PC-3 (cell line): Measurements from ENCODE around the gene CABCOCO1. TPM values are rescaled to one million over a fixed set of nuclear protein-coding genes. Genes with fewer than 3 reads are reported as not detected.
"Not testable (repeated sequence)": the region's sequence is repeated elsewhere in the genome, so short reads cannot be mapped to it uniquely, and the experiment has no call there.

Experiments
- ATAC-seq: fragments of 200-7000 bp; cut with Tn5 transposase; 2 replicates; pipeline ENCODE4 v1.9.1; 2020; ENCODE audit warnings: mild to moderate bottlenecking, moderate library complexity
- BruUV-seq: library from RNA; stranded (reverse); fragments of 400-500 nt; replicated peaks from 2 replicates; lab custom pipeline; 2021; lab: Mats Ljungman, UMichigan
- CTCF ChIA-PET: fragments of 300-600 bp; sonication (Branson Sonifier 250); formaldehyde crosslinking; loops from one replicate; lab custom pipeline; 2022; ENCODE audit warnings: antibody characterized with exemption; lab: Charles Lee
- POLR2A ChIA-PET: fragments of 300-600 bp; sonication (Branson Sonifier 250); formaldehyde crosslinking; loops from one replicate; lab custom pipeline; 2022; ENCODE audit warnings: antibody characterized with exemption; ENCODE audit not compliant: unreplicated experiment; lab: Charles Lee
- DNase-seq: peaks from one replicate; pipeline ENCODE4 v3.0.0-alpha.2; 2015
- H2AFZ ChIP-seq: fragments of 300-600 bp; sonication (generic); 2 replicates; pipeline ENCODE4 v1.6.0; 2016; ENCODE audit warnings: antibody characterized with exemption, low read length
- H3F3A ChIP-seq: fragments of 300-600 bp; sonication (generic); one replicate; pipeline ENCODE4 v1.6.0; 2017; ENCODE audit warnings: antibody characterized with exemption, low read length, control low read depth, mild to moderate bottlenecking; ENCODE audit not compliant: unreplicated experiment
- H3K27ac ChIP-seq: fragments of 300-600 bp; sonication (generic); 2 replicates; pipeline ENCODE4 v1.5.1; 2016; ENCODE audit warnings: mild to moderate bottlenecking, low read length
- H3K27me3 ChIP-seq: fragments of 300-600 bp; sonication (generic); 2 replicates; pipeline ENCODE4 v1.6.1; 2016; ENCODE audit warnings: low read length, mixed read lengths
- H3K36me3 ChIP-seq: fragments of 300-600 bp; sonication (generic); 2 replicates; pipeline ENCODE4 v1.6.1; 2016; ENCODE audit warnings: low read depth, mixed run types, low read length, mixed read lengths
- H3K4me1 ChIP-seq: fragments of 300-600 bp; sonication (generic); 2 replicates; pipeline ENCODE4 v1.5.1; 2016; ENCODE audit warnings: low read length; ENCODE audit not compliant: insufficient read depth
- H3K4me2 ChIP-seq: fragments of 300-600 bp; sonication (generic); 2 replicates; pipeline ENCODE4 v1.6.0; 2016; ENCODE audit warnings: low read length
- H3K4me3 ChIP-seq: fragments of 300-600 bp; sonication (generic); 2 replicates; pipeline ENCODE4 v1.5.1; 2016; ENCODE audit warnings: mild to moderate bottlenecking, low read length, mixed read lengths
- H3K79me2 ChIP-seq: fragments of 300-600 bp; sonication (generic); 2 replicates; pipeline ENCODE4 v1.6.1; 2017; ENCODE audit warnings: low read length, mixed read lengths
- H3K9ac ChIP-seq: fragments of 300-600 bp; sonication (generic); 2 replicates; pipeline ENCODE4 v1.6.0; 2016; ENCODE audit warnings: mild to moderate bottlenecking, low read length
- H3K9me2 ChIP-seq: fragments of 300-600 bp; sonication (generic); replicated peaks from 2 replicates; pipeline ENCODE4 v1.6.1; 2016; ENCODE audit warnings: mixed run types, low read length, mixed read lengths
- H3K9me3 ChIP-seq: fragments of 300-600 bp; sonication (generic); 2 replicates; pipeline ENCODE4 v1.6.1; 2016; ENCODE audit warnings: low read length, mixed read lengths
- H4K20me1 ChIP-seq: fragments of 300-600 bp; sonication (generic); 2 replicates; pipeline ENCODE4 v1.6.1; 2016; ENCODE audit warnings: low read length, mixed read lengths
- EZH2 ChIP-seq: fragments of 300-600 bp; sonication (generic); IDR thresholded peaks from one replicate; pipeline ENCODE4 v1.6.1; 2017; ENCODE audit warnings: antibody characterized with exemption, mild to moderate bottlenecking, low read length; ENCODE audit not compliant: unreplicated experiment
- EZH2phosphoT487 ChIP-seq: fragments of 300-600 bp; sonication (generic); IDR thresholded peaks from 2 replicates; pipeline ENCODE4 v1.6.1; 2018; ENCODE audit warnings: mild to moderate bottlenecking, antibody characterized with exemption, low read length, borderline replicate concordance
- intact Hi-C: fragments of 100-400 bp; cut with micrococcal nuclease; formaldehyde crosslinking; loops from 2 replicates; pipeline ENCODE4 v1.9.0; 2023
- total RNA-seq: library from RNA; depleted of rRNA; stranded (reverse); fragments of >200 nt; gene quantifications from 2 replicates; pipeline ENCODE4 v1.2.3, GENCODE V29; 2014
- TF ChIP-seq, protein P1 (sequence below): fragments of 300-600 bp; sonication (generic); conservative IDR thresholded peaks from 2 replicates; pipeline ENCODE4 v1.5.1; 2017; ENCODE audit warnings: antibody characterized with exemption, low read depth, mild to moderate bottlenecking, low read length

Gene CABCOCO1
- total RNA-seq, 1 experiment from 2014 or later, result not detected

DNA sequence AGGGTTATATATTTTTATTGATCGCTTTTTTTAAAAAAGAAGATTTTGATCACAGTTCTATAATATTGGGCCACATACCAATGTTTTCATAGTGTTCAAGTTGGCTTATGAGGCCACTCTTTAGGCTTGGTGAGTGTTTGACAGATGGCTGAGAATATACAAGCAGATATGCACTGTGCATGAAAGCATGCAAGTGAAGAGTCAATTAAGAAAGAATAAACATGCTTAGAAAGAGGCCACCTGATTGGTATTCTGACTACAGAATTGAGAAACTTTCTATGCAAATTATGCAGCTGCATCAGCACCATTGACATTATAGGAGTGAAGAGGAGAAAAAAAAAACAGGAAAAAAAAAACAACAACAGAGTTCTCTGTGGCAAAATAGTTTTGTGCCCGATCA, 39.9 kb downstream of the CABCOCO1 start:
- ATAC-seq (no peak), DNase-seq (no peak)
- no TSS peak for BruUV-seq
- no peak overlapping the region for H3K27ac ChIP-seq
- no peaks in the 10 kb centered on the region for H3K79me2 ChIP-seq
- CTCF ChIA-PET, result interaction anchor here (0.7 kb wide), 1 partner anchor 15 kb away, joined by 4 read pairs; no protein-coding TSS in a partner anchor
- H3K9me3 ChIP-seq, result no peaks in the 10 kb centered on the region
- no peak overlapping the region for H2AFZ ChIP-seq
- POLR2A ChIA-PET, result no interaction called here
- TF ChIP-seq EZH2phosphoT487 (no peak), EZH2 (no peak)
- TF ChIP-seq, protein P1, sequence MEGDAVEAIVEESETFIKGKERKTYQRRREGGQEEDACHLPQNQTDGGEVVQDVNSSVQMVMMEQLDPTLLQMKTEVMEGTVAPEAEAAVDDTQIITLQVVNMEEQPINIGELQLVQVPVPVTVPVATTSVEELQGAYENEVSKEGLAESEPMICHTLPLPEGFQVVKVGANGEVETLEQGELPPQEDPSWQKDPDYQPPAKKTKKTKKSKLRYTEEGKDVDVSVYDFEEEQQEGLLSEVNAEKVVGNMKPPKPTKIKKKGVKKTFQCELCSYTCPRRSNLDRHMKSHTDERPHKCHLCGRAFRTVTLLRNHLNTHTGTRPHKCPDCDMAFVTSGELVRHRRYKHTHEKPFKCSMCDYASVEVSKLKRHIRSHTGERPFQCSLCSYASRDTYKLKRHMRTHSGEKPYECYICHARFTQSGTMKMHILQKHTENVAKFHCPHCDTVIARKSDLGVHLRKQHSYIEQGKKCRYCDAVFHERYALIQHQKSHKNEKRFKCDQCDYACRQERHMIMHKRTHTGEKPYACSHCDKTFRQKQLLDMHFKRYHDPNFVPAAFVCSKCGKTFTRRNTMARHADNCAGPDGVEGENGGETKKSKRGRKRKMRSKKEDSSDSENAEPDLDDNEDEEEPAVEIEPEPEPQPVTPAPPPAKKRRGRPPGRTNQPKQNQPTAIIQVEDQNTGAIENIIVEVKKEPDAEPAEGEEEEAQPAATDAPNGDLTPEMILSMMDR, result no peak
- H3F3A ChIP-seq, result no peaks in the 10 kb centered on the region
- H3K4me3 ChIP-seq, result no peak overlapping the region
- H4K20me1 ChIP-seq, result no peaks in the 10 kb centered on the region
- no peaks in the 10 kb centered on the region for H3K27me3 ChIP-seq
- H3K9ac ChIP-seq, result no peak overlapping the region
- no peaks in the 10 kb centered on the region for H3K36me3 ChIP-seq
- H3K4me2 ChIP-seq, result no peak overlapping the region
- intact Hi-C loops, result loop anchor here (2.0 kb wide), 1 partner anchor 16 kb away; no protein-coding TSS in a partner anchor
- H3K4me1 ChIP-seq, result no peaks in the 10 kb centered on the region
- no peaks in the 10 kb centered on the region for H3K9me2 ChIP-seq

DNA sequence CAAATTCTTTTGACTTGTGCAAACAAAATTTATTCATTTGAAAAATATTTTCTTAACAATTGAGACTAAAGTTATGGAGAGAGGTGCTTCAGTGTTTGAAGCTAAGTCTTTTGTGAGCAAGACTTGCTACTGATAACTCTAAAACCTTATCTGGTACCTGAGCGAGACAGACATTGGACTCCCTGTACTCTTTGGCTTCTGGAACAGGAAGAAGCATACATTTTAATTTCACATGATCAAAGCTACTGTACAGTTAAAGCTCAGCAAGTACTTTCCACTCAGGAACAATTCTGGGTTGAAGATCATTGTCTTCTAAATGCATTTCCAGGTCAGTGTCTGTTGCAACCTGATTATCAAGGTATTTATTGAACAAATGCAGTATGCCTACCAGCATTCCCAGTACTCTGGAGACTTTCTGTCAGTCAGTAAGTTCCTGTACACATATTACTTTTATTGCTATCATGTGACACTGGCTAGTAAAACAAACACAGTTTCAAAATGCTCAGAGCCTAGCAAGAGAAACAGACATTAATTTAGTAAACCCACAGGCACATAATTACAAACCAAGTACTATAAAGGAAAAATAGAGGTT, 42.4 kb downstream of the CABCOCO1 start:
- H3F3A ChIP-seq, result no peaks in the 10 kb centered on the region
- H3K4me2 ChIP-seq, result no peak overlapping the region
- no peaks in the 10 kb centered on the region for H3K36me3 ChIP-seq
- TF ChIP-seq, protein P1, result no peak
- TF ChIP-seq EZH2, result no peak
- TF ChIP-seq EZH2phosphoT487, result no peak
- H3K9me2 ChIP-seq, result no peaks in the 10 kb centered on the region
- no peak overlapping the region for H3K27ac ChIP-seq
- 0 out of 2 replicates have a peak, but pooled peaks cover 6% of the 10 kb centered on the region for H3K27me3 ChIP-seq
- no peaks in the 10 kb centered on the region for H3K9me3 ChIP-seq
- intact Hi-C loops, result no loop called here
- no TSS peak for BruUV-seq
- H3K4me3 ChIP-seq, result no peak overlapping the region
- no peak overlapping the region for H3K9ac ChIP-seq
- H3K79me2 ChIP-seq, result no peaks in the 10 kb centered on the region
- ATAC-seq (peak; percentile 51), DNase-seq (no peak)
- ChIA-PET CTCF (no interaction called here), POLR2A (no interaction called here)
- H2AFZ ChIP-seq, result no peak overlapping the region
- H4K20me1 ChIP-seq, result no peaks in the 10 kb centered on the region
- H3K4me1 ChIP-seq, result no peaks in the 10 kb centered on the region

DNA sequence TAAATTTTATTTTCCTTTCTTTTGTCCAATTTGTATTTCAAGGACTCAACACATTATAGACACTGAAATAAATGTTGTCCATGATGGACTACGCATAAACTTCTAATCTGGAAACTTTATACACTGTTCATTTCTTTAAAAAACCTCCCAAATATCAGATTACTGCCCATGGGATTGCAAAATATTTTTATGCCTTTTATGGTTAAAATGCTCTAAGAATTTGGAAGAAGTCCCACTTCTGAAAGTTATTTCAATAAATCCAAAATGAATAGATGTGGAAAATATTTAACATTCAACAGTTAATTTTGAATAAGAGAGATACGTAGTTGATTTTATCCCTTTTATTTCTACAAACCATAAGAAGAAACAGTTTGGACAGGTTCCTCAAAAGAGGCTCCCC, 46.1 kb downstream of the CABCOCO1 start:
- TF ChIP-seq EZH2phosphoT487 (no peak), EZH2 (no peak)
- TF ChIP-seq, protein P1, result no peak
- no peak for DNase-seq
- ChIA-PET POLR2A (no interaction called here), CTCF (no interaction called here)
- H3K36me3 ChIP-seq, result no peaks in the 10 kb centered on the region
- ATAC-seq, result no peak
- no peaks in the 10 kb centered on the region for H4K20me1 ChIP-seq
- no peak overlapping the region for H3K4me2 ChIP-seq
- H3K9me3 ChIP-seq, result no peaks in the 10 kb centered on the region
- no peak overlapping the region for H3K9ac ChIP-seq
- H3K9me2 ChIP-seq, result no peaks in the 10 kb centered on the region
- no peaks in the 10 kb centered on the region for H3F3A ChIP-seq
- no peaks in the 10 kb centered on the region for H3K79me2 ChIP-seq
- no peak overlapping the region for H3K27ac ChIP-seq
- no peaks in the 10 kb centered on the region for H3K4me1 ChIP-seq
- no peak overlapping the region for H2AFZ ChIP-seq
- intact Hi-C loops, result no loop called here
- BruUV-seq, result no TSS peak
- 0 out of 2 replicates have a peak, but pooled peaks cover 6% of the 10 kb centered on the region for H3K27me3 ChIP-seq
- no peak overlapping the region for H3K4me3 ChIP-seq

DNA sequence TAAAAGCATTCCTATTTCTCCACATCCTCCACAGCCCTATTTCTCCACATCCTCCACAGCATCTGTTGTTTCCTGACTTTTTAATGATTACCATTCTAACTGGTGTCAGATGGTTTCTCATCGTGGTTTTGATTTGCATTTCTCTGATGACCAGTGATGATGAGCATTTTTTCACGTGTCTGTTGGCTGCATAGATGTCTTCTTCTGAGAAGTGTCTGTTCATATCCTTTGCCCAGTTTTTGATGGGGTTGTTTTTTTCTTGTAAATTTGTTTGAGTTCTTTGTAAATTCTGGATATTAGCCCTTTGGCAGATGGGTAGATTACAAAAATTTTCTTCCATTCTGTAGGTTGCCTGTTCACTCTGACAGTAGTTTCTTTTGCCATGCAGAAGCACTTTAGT, 49.4 kb downstream of the CABCOCO1 start:
- H3K9me2 ChIP-seq, intact Hi-C loops, ATAC-seq, H3K36me3 ChIP-seq, H3K27ac ChIP-seq, H2AFZ ChIP-seq, H3K9ac ChIP-seq, H3K4me1 ChIP-seq, H3K4me3 ChIP-seq, H3K9me3 ChIP-seq, BruUV-seq, H3F3A ChIP-seq, H4K20me1 ChIP-seq, DNase-seq, H3K79me2 ChIP-seq, CTCF ChIA-PET, POLR2A ChIA-PET, H3K27me3 ChIP-seq, H3K4me2 ChIP-seq: not testable (repeated sequence)
